Measurements from ENCODE around the gene MAP1LC3B2.

The MAP1LC3B2 gene

GRCh38 chr12:116613256-116613655 is 54.1 kb downstream of the MAP1LC3B2 start:
- TF ChIP-seq CTCF (IDR thresholded peaks at IDR 0.05; ENCODE audit: unreplicated experiment in 3 of 3) = no peak
- peaks cover 3% of the 10 kb centered on the region for H3K9me3 Mint-ChIP-seq
- no peak overlapping the region for H3K4me3 Mint-ChIP-seq
- no peaks in the 10 kb centered on the region for H3K36me3 Mint-ChIP-seq (ENCODE audit: low read depth)
- H3K27me3 Mint-ChIP-seq (ENCODE audit: low read depth) = peaks cover 22% of the 10 kb centered on the region
- no peak overlapping the region for H3K27ac Mint-ChIP-seq
- H3K4me1 Mint-ChIP-seq = peaks cover 16% of the 10 kb centered on the region

- H3K9me3 Mint-ChIP-seq = peaks cover 3% of the 10 kb centered on the region
- H3K4me3 Mint-ChIP-seq = no peak overlapping the region
- no peak for TF ChIP-seq CTCF (IDR thresholded peaks at IDR 0.05; ENCODE audit: unreplicated experiment in 3 of 3)
- peaks cover 18% of the 10 kb centered on the region for H3K27me3 Mint-ChIP-seq (ENCODE audit: low read depth)
- no peaks in the 10 kb centered on the region for H3K36me3 Mint-ChIP-seq (ENCODE audit: low read depth)
- peaks cover 10% of the 10 kb centered on the region for H3K4me1 Mint-ChIP-seq
- no peak overlapping the region for H3K27ac Mint-ChIP-seq
Measured at GRCh38 chr12:116614194-116614915, 55.2 kb downstream of the MAP1LC3B2 start.

- H3K27ac Mint-ChIP-seq = peak overlapping the region in 1 of 3 experiments; percentile 43
- H3K4me1 Mint-ChIP-seq = peaks cover 9% of the 10 kb centered on the region
- H3K27me3 Mint-ChIP-seq (ENCODE audit: low read depth) = peaks cover 18% of the 10 kb centered on the region
- no peaks in the 10 kb centered on the region for H3K36me3 Mint-ChIP-seq (ENCODE audit: low read depth)
- H3K9me3 Mint-ChIP-seq = peaks cover 3% of the 10 kb centered on the region
- no peak for TF ChIP-seq CTCF (IDR thresholded peaks at IDR 0.05; ENCODE audit: unreplicated experiment in 3 of 3)
- H3K4me3 Mint-ChIP-seq = no peak overlapping the region
Measured at GRCh38 chr12:116615141-116615861, 56.1 kb downstream of the MAP1LC3B2 start.

GRCh38 chr12:116616536-116617248 is 57.5 kb downstream of the MAP1LC3B2 start:
- no peak overlapping the region for H3K4me3 Mint-ChIP-seq
- peaks cover 18% of the 10 kb centered on the region for H3K4me1 Mint-ChIP-seq
- TF ChIP-seq CTCF (IDR thresholded peaks at IDR 0.05; ENCODE audit: unreplicated experiment in 3 of 3) = no peak
- H3K27ac Mint-ChIP-seq = no peak overlapping the region
- peaks cover 3% of the 10 kb centered on the region for H3K9me3 Mint-ChIP-seq
- H3K36me3 Mint-ChIP-seq (ENCODE audit: low read depth) = no peaks in the 10 kb centered on the region
- H3K27me3 Mint-ChIP-seq (ENCODE audit: low read depth) = peaks cover 22% of the 10 kb centered on the region

GRCh38 chr12:116619246-116619645 is 60.1 kb downstream of the MAP1LC3B2 start:
- Mint-ChIP-seq H3K4me3 (no peak overlapping the region), H3K4me1 (peaks cover 23% of the 10 kb centered on the region), H3K36me3 (ENCODE audit: low read depth) (no peaks in the 10 kb centered on the region), H3K27ac (no peak overlapping the region), H3K27me3 (ENCODE audit: low read depth) (peaks cover 19% of the 10 kb centered on the region), H3K9me3 (peaks cover 3% of the 10 kb centered on the region)
- no peak for TF ChIP-seq CTCF (IDR thresholded peaks at IDR 0.05; ENCODE audit: unreplicated experiment in 3 of 3)
